Measurements from ENCODE around the gene PHYKPL.
"Not testable (repeated sequence)": the region's sequence is repeated elsewhere in the genome, so short reads cannot be mapped to it uniquely, and the experiment has no call there.

- TF ChIP-seq, protein P1, sequence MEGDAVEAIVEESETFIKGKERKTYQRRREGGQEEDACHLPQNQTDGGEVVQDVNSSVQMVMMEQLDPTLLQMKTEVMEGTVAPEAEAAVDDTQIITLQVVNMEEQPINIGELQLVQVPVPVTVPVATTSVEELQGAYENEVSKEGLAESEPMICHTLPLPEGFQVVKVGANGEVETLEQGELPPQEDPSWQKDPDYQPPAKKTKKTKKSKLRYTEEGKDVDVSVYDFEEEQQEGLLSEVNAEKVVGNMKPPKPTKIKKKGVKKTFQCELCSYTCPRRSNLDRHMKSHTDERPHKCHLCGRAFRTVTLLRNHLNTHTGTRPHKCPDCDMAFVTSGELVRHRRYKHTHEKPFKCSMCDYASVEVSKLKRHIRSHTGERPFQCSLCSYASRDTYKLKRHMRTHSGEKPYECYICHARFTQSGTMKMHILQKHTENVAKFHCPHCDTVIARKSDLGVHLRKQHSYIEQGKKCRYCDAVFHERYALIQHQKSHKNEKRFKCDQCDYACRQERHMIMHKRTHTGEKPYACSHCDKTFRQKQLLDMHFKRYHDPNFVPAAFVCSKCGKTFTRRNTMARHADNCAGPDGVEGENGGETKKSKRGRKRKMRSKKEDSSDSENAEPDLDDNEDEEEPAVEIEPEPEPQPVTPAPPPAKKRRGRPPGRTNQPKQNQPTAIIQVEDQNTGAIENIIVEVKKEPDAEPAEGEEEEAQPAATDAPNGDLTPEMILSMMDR (IDR thresholded peaks at IDR 0.05), result not testable (repeated sequence)
- TF ChIP-seq POLR2A, POLR2AphosphoS5 (IDR thresholded peaks at IDR 0.05): not testable (repeated sequence)
Measured at GRCh38 chr5:178253632-178254031, 21.0 kb upstream of the PHYKPL start.
